Stimulated activated naive B cell treated with anti-CD40 and anti-IgM and Interleukin-4, amounts not matched to agents 10 μg/mL and 1 μg/mL and 100 μg/mL, for 72 hours (primary cell): ENCODE measurements around the gene GPRIN3.

ENCODE experiments used
- ATAC-seq, 2 donors: fragments of 150-1000 bp; cut with Tn5 transposase; replicated peaks; 2 replicates each; pipeline ENCODE4 v1.10.0; 2021; ENCODE audit warnings: moderate library complexity in 1 of 2
- DNase-seq: peaks from one replicate; pipeline ENCODE4 v3.0.0; 2021
- H3K27ac Mint-ChIP-seq: one replicate; pipeline ENCODE4 v1.8.0; 2022; ENCODE audit warnings: mild to moderate bottlenecking, mixed read lengths
- H3K27me3 Mint-ChIP-seq, 2 donors: one replicate each; pipeline ENCODE4 v1.8.0; 2022; ENCODE audit warnings: mixed read lengths in 2 of 2
- H3K36me3 Mint-ChIP-seq, 2 donors: one replicate each; pipeline ENCODE4 v1.8.0; 2022; ENCODE audit warnings: mixed read lengths in 2 of 2, mild to moderate bottlenecking in 1 of 2
- H3K4me1 Mint-ChIP-seq, 2 donors: one replicate each; pipeline ENCODE4 v1.8.0; 2022; ENCODE audit warnings: mixed read lengths in 2 of 2, mild to moderate bottlenecking in 1 of 2
- H3K4me3 Mint-ChIP-seq, 2 donors: one replicate each; pipeline ENCODE4 v1.8.0; 2022; ENCODE audit warnings: mild to moderate bottlenecking in 2 of 2, mixed read lengths in 2 of 2, moderate library complexity in 1 of 2
- H3K9me3 Mint-ChIP-seq, 2 donors: one replicate each; pipeline ENCODE4 v1.8.0; 2022; ENCODE audit warnings: mixed read lengths in 2 of 2, mild to moderate bottlenecking in 1 of 2

The GPRIN3 gene

GRCh38 chr4:89276296-89276695 lies 31.3 kb downstream of the GPRIN3 start:
- ATAC-seq, result no peak
- Mint-ChIP-seq H3K27ac (no peak overlapping the region), H3K9me3 (peaks cover 0 to 3% of the 10 kb centered on the region in 2 donors), H3K27me3 (no peaks in the 10 kb centered on the region), H3K36me3 (peaks cover 0 to 3% of the 10 kb centered on the region in 2 donors), H3K4me3 (no peak overlapping the region), H3K4me1 (no peaks in the 10 kb centered on the region)
- DNase-seq, result no peak

DNA sequence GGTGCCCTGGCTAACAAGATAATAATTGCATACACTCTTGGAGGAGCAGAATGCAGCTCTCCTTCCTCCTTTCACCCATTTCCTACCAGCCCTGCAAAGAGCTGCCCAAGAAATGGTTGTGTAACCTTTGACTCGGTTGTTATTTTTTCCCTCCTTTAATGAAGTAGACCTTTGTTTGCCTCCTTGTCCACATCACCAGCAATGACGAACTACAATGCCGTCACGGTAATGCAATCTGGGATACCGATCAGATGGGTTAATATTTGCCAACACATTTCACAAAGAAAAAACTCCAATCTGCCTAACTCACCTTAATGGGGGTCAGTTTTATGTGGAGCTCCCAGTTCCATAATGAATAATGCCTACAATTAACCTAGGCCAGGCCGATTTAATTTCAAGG lies 32.0 kb downstream of the GPRIN3 start:
- Mint-ChIP-seq H3K4me3 (no peak overlapping the region), H3K27ac (no peak overlapping the region), H3K4me1 (no peaks in the 10 kb centered on the region), H3K9me3 (peaks cover 0 to 3% of the 10 kb centered on the region in 2 donors), H3K27me3 (no peaks in the 10 kb centered on the region), H3K36me3 (peaks cover 0 to 3% of the 10 kb centered on the region in 2 donors)
- DNase-seq (no peak), ATAC-seq (no peak)

DNA sequence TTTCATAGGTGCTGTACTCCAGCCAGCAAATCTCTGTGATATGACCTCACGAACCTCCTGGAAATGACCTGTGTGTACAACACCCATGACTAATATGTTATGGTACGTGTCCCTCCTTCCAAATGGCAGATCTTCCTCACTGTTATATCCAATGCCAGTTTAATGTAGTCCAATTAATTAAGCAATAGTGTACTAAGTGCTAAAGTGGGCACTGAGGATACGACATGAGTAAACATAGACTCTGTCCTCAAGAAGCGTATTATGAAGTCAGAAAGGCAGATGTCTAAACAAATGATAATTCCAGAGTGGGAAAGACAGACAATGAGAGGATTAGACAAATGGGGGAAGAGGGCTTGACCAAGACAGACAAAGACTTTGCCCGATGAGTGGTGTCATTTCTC lies 33.9 kb downstream of the GPRIN3 start:
- H3K27me3 Mint-ChIP-seq, result peaks cover 0 to 4% of the 10 kb centered on the region in 2 donors
- no peak for DNase-seq
- no peak overlapping the region for H3K27ac Mint-ChIP-seq
- H3K4me3 Mint-ChIP-seq, result no peak overlapping the region
- peaks cover 0 to 3% of the 10 kb centered on the region in 2 donors for H3K36me3 Mint-ChIP-seq
- peaks cover 0 to 3% of the 10 kb centered on the region in 2 donors for H3K9me3 Mint-ChIP-seq
- peaks cover 0 to 6% of the 10 kb centered on the region in 2 donors for H3K4me1 Mint-ChIP-seq
- ATAC-seq, result no peak

DNA sequence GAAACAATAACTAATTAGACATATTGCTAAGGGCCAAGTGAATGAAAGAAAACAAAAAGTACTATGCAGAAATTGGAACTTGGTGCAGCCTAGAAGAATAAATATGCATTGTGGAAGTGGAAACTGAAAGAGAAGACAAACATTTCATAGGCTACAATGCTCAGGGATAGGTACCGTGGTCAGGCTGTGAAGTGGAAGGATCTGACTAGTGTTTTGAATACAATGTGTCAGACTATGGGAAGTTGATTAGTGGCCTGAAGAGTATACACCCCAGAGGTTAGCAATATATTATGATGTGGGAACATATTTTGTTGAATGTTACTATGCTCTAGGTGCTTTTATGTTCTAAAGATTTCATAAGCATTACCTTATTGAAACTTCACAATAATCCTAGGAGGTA lies 36.8 kb downstream of the GPRIN3 start:
- no peak overlapping the region for H3K4me3 Mint-ChIP-seq
- H3K27ac Mint-ChIP-seq, result no peak overlapping the region
- DNase-seq (no peak), ATAC-seq (no peak)
- no peaks in the 10 kb centered on the region for H3K9me3 Mint-ChIP-seq
- H3K27me3 Mint-ChIP-seq, result peaks cover 0 to 4% of the 10 kb centered on the region in 2 donors
- H3K4me1 Mint-ChIP-seq, result peaks cover 0 to 6% of the 10 kb centered on the region in 2 donors
- no peaks in the 10 kb centered on the region for H3K36me3 Mint-ChIP-seq

DNA sequence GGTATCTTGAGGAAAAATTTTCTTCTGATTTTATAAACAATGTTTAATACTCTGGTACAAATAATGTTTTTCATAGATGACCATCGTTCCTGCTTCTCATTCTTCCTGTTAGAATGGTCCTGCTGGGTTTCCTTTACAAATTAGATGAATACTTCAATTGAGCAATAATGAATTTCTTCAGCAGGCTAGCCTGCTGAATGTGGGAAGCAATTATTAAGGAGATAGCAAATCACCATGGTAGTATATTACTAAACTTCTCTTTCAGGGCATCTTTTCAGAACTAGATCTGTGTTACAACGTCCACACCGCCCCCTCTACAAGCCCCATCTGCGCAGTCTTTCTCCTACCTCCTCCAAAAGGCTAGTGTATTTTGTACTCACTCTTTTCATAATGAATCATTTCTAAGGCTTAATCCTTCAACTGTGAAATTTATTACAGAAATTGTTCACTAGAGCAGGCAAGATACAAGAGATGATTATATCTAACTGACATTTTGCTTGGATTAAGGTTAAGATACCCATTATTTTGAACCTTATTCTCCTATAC lies 38.4 kb downstream of the GPRIN3 start:
- DNase-seq (no peak), ATAC-seq (peak in 1 of 2 donors; percentile 21)
- Mint-ChIP-seq H3K4me1 (peaks cover 0 to 6% of the 10 kb centered on the region in 2 donors), H3K9me3 (no peaks in the 10 kb centered on the region), H3K27me3 (peaks cover 0 to 4% of the 10 kb centered on the region in 2 donors), H3K27ac (no peak overlapping the region), H3K4me3 (no peak overlapping the region), H3K36me3 (no peaks in the 10 kb centered on the region)

DNA sequence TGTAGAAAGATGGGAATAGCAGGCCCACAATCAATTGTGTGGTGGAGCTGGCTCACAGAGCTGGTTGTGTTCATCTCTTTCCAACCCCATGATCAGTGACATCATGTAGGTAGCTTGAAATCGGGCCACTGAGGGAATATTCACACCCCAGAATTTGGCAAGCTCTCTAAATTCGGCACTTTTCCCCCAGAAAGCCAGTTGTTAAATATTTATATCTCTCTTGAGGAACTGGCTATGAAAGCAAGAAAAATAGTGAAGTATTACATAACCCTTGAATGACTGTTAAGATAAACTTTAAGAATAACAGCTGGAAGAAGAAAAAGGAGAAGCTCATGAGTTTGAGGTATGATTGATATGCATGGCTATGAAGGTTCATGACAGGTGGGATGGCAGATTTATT lies 38.9 kb downstream of the GPRIN3 start:
- DNase-seq (no peak), ATAC-seq (no peak)
- Mint-ChIP-seq H3K27ac (no peak overlapping the region), H3K36me3 (no peaks in the 10 kb centered on the region), H3K4me3 (no peak overlapping the region), H3K27me3 (peaks cover 0 to 4% of the 10 kb centered on the region in 2 donors), H3K4me1 (peaks cover 0 to 6% of the 10 kb centered on the region in 2 donors), H3K9me3 (no peaks in the 10 kb centered on the region)

- ATAC-seq (no peak), DNase-seq (no peak)
- Mint-ChIP-seq H3K9me3 (no peaks in the 10 kb centered on the region), H3K27me3 (peaks cover 0 to 4% of the 10 kb centered on the region in 2 donors), H3K4me1 (peaks cover 0 to 6% of the 10 kb centered on the region in 2 donors), H3K27ac (no peak overlapping the region), H3K4me3 (no peak overlapping the region), H3K36me3 (no peaks in the 10 kb centered on the region)
These were observed 39.8 kb downstream of the GPRIN3 start for GRCh38 chr4:89267846-89268245.

DNA sequence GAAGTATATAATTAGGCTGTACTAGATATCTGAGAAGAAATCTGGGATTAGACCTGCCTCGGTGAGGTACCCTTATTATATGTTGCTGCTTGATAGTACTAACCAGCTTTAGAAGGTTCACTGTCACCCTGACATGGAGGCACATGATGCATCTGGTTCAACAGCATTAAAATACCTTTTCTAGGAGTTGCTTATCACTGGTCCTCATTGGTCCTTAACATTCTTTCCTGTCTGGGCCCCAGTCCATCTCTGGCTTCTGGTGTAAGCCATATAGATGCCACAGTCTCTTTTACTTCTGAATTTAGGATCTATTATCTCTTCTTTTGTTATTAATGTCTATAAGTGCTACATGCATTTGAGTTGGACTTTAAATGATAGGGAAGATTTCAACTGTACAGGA lies 40.2 kb downstream of the GPRIN3 start:
- peaks cover 0 to 6% of the 10 kb centered on the region in 2 donors for H3K4me1 Mint-ChIP-seq
- no peak for ATAC-seq
- H3K36me3 Mint-ChIP-seq, result no peaks in the 10 kb centered on the region
- no peak overlapping the region for H3K4me3 Mint-ChIP-seq
- H3K27ac Mint-ChIP-seq, result no peak overlapping the region
- H3K9me3 Mint-ChIP-seq, result no peaks in the 10 kb centered on the region
- peaks cover 0 to 4% of the 10 kb centered on the region in 2 donors for H3K27me3 Mint-ChIP-seq
- DNase-seq, result no peak

- Mint-ChIP-seq H3K27ac (no peak overlapping the region), H3K36me3 (no peaks in the 10 kb centered on the region), H3K4me3 (no peak overlapping the region), H3K9me3 (no peaks in the 10 kb centered on the region), H3K4me1 (peaks cover 0 to 6% of the 10 kb centered on the region in 2 donors), H3K27me3 (peaks cover 0 to 4% of the 10 kb centered on the region in 2 donors)
- DNase-seq (no peak), ATAC-seq (no peak)
These were observed 41.5 kb downstream of the GPRIN3 start for GRCh38 chr4:89266128-89266527.

GRCh38 chr4:89263265-89263664 lies 44.3 kb downstream of the GPRIN3 start:
- ATAC-seq, result no peak
- H3K27ac Mint-ChIP-seq, result no peak overlapping the region
- H3K27me3 Mint-ChIP-seq, result peaks cover 0 to 5% of the 10 kb centered on the region in 2 donors
- H3K9me3 Mint-ChIP-seq, result no peaks in the 10 kb centered on the region
- H3K4me3 Mint-ChIP-seq, result no peak overlapping the region
- H3K4me1 Mint-ChIP-seq, result no peaks in the 10 kb centered on the region
- no peaks in the 10 kb centered on the region for H3K36me3 Mint-ChIP-seq
- no peak for DNase-seq

- no peak for DNase-seq
- ATAC-seq, result no peak
- H3K4me1 Mint-ChIP-seq, result peaks cover 0 to 3% of the 10 kb centered on the region in 2 donors
- no peak overlapping the region for H3K27ac Mint-ChIP-seq
- no peak overlapping the region for H3K4me3 Mint-ChIP-seq
- no peaks in the 10 kb centered on the region for H3K36me3 Mint-ChIP-seq
- peaks cover 5 to 11% of the 10 kb centered on the region in 2 donors for H3K27me3 Mint-ChIP-seq
- no peaks in the 10 kb centered on the region for H3K9me3 Mint-ChIP-seq
These were observed 48.1 kb downstream of the GPRIN3 start for GRCh38 chr4:89259301-89260028.

- Mint-ChIP-seq H3K9me3 (no peaks in the 10 kb centered on the region), H3K36me3 (no peaks in the 10 kb centered on the region), H3K27ac (no peak overlapping the region), H3K4me3 (no peak overlapping the region), H3K27me3 (peaks cover 11% of the 10 kb centered on the region in 2 donors), H3K4me1 (peaks cover 0 to 3% of the 10 kb centered on the region in 2 donors)
- ATAC-seq, result no peak
- DNase-seq, result no peak
These were observed 49.1 kb downstream of the GPRIN3 start for GRCh38 chr4:89258506-89258905.

DNA sequence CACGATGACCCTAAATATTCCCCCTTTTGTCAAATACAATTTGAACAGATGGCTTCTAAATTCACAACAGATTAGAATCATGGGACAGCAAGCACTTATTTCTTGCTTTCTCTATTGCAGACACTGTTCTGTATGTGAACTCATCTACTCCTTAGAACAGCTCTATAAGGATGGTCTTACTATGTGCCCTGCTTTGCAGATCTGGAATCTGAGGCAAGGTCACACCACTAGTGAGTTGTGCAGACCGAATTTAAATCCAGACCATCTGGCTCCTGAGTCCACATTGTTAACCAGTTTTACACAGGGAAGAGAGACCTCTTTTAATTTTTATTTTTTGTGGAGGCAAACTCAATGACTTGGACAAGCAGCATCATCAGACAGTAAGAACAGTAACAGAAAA lies 50.2 kb downstream of the GPRIN3 start:
- peaks cover 0 to 3% of the 10 kb centered on the region in 2 donors for H3K4me1 Mint-ChIP-seq
- ATAC-seq, result no peak
- H3K27ac Mint-ChIP-seq, result no peak overlapping the region

GRCh38 chr4:89256203-89256800 lies 51.3 kb downstream of the GPRIN3 start:
- peaks cover 0 to 3% of the 10 kb centered on the region in 2 donors for H3K4me1 Mint-ChIP-seq
- ATAC-seq, result no peak
- DNase-seq, result no peak
- H3K27me3 Mint-ChIP-seq, result peaks cover 11% of the 10 kb centered on the region in 2 donors
- H3K4me3 Mint-ChIP-seq, result no peak overlapping the region
- H3K36me3 Mint-ChIP-seq, result no peaks in the 10 kb centered on the region
- peak overlapping the region; percentile 56 for H3K27ac Mint-ChIP-seq
- H3K9me3 Mint-ChIP-seq, result no peaks in the 10 kb centered on the region

More for the DNA sequence above, 50.2 kb downstream of the GPRIN3 start:
- Mint-ChIP-seq H3K27me3 (peaks cover 11% of the 10 kb centered on the region in 2 donors), H3K36me3 (no peaks in the 10 kb centered on the region), H3K9me3 (no peaks in the 10 kb centered on the region), H3K4me3 (no peak overlapping the region)
- no peak for DNase-seq

DNA sequence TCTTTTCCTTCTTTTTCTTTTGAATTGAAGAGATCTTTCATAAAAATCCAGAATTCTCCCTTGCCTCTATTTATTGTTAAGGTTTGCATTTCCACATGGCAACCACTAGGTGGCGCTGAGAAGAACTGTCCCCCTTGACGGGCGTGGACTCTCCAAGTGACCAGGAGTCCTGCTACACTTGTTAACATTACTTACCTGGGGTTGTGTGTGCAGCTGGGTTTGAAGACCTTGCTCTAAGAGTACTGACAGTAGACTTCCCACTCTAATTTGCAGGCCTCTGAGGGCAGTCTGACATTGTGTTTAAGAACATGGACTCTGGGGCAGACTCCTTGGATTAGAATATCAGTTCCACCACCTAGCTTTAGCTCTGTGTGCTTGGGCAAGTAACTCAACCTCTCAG lies 52.8 kb downstream of the GPRIN3 start:
- ATAC-seq, result peak in 1 of 2 donors; percentile 39
- Mint-ChIP-seq H3K4me1 (peaks cover 0 to 3% of the 10 kb centered on the region in 2 donors), H3K4me3 (no peak overlapping the region), H3K9me3 (no peaks in the 10 kb centered on the region), H3K27me3 (peaks cover 11% of the 10 kb centered on the region in 2 donors), H3K27ac (no peak overlapping the region), H3K36me3 (no peaks in the 10 kb centered on the region)
- DNase-seq, result no peak
